ENCODE results near the gene ABHD2. TPM values are rescaled to one million over a fixed set of nuclear protein-coding genes. Genes with fewer than 3 reads are reported as not detected.

Gene ABHD2
- total RNA-seq, 2 experiments from 2014 or later = 36.0 to 39.2 TPM

- CTCF ChIA-PET = no interaction called here
These were observed 17.9 kb downstream of the ABHD2 start for GRCh38 chr15:89106200-89106599.

GRCh38 chr15:89107984-89108383, 19.7 kb downstream of the ABHD2 start:
- no peak for TF ChIP-seq CTCF (IDR thresholded peaks at IDR 0.05)
- POLR2A ChIA-PET = no interaction called here
- Mint-ChIP-seq H3K4me1 (ENCODE audit: low read depth) (peaks cover 25% of the 10 kb centered on the region), H3K27me3 (no peaks in the 10 kb centered on the region), H3K36me3 (ENCODE audit: low read depth) (peaks cover 40% of the 10 kb centered on the region), H3K9me3 (no peaks in the 10 kb centered on the region), H3K27ac (no peak overlapping the region), H3K4me3 (no peak overlapping the region)
- CTCF ChIA-PET = no interaction called here
- intact Hi-C loops (cut with DNase I, micrococcal nuclease) = no loop called here
- no peak for DNase-seq
- Histone ChIP-seq H3K9me3 (ENCODE audit: control insufficient read depth in 1 of 2, insufficient read depth in 1 of 2, low read length in 2 of 2) (no peaks in the 10 kb centered on the region), H3K36me3 (ENCODE audit: insufficient read depth, low read length) (peaks cover 23% of the 10 kb centered on the region), H3K4me1 (ENCODE audit: insufficient read depth, low read length) (peaks cover 20% of the 10 kb centered on the region), H3K27me3 (ENCODE audit: control insufficient read depth in 1 of 2, insufficient read depth in 2 of 2, low read length in 2 of 2) (no peaks in the 10 kb centered on the region), H3K27ac (ENCODE audit: low read depth in 1 of 2, low read length in 2 of 2) (no peak overlapping the region), H3K4me3 (ENCODE audit: low read length) (no peak overlapping the region)
- no peak for ATAC-seq (ENCODE audit: poor library complexity)

More at GRCh38 chr15:89106200-89106599, 17.9 kb downstream of the ABHD2 start:
- H3K9me3 ChIP-seq (ENCODE audit: control insufficient read depth in 1 of 2, insufficient read depth in 1 of 2, low read length in 2 of 2) = no peaks in the 10 kb centered on the region
- no peak for TF ChIP-seq CTCF (IDR thresholded peaks at IDR 0.05)
- no peak overlapping the region for H3K27ac ChIP-seq (ENCODE audit: low read depth in 1 of 2, low read length in 2 of 2)
- H3K4me3 ChIP-seq (ENCODE audit: low read length) = no peak overlapping the region
- peaks cover 26% of the 10 kb centered on the region for H3K36me3 ChIP-seq (ENCODE audit: insufficient read depth, low read length)
- POLR2A ChIA-PET = no interaction called here
- no peaks in the 10 kb centered on the region for H3K27me3 ChIP-seq (ENCODE audit: control insufficient read depth in 1 of 2, insufficient read depth in 2 of 2, low read length in 2 of 2)
- Mint-ChIP-seq H3K27ac (no peak overlapping the region), H3K27me3 (no peaks in the 10 kb centered on the region), H3K36me3 (ENCODE audit: low read depth) (peaks cover 46% of the 10 kb centered on the region), H3K4me1 (ENCODE audit: low read depth) (peaks cover 11% of the 10 kb centered on the region), H3K9me3 (no peaks in the 10 kb centered on the region), H3K4me3 (no peak overlapping the region)
- intact Hi-C loops (cut with DNase I, micrococcal nuclease) = no loop called here
- H3K4me1 ChIP-seq (ENCODE audit: insufficient read depth, low read length) = peaks cover 9% of the 10 kb centered on the region
- ATAC-seq (ENCODE audit: poor library complexity) = no peak
- DNase-seq = no peak

DNA sequence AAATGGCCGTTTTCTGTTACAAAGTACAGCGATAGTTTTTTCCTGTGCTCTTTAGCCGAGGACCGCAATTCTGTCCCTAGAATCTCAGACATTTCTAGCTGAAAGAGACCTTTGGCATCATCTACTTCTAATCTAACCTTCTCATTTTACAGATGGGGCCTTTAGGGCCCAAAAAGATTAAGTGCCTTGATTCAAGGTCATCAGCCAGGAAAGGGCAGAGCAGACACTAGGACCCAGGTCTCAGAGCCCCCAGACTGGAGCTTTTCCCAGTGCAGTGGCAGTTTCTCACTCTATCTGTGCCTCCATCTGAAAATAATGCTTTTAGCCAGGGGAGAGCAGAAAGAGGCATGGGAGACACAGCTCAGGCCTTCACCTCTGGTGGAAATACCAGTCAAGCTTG, 20.6 kb downstream of the ABHD2 start:
- TF ChIP-seq CTCF (IDR thresholded peaks at IDR 0.05) = no peak
- H3K4me3 ChIP-seq (ENCODE audit: low read length) = no peak overlapping the region
- ChIA-PET POLR2A (interaction anchor here (1.0 kb wide), 1 partner anchor 10 kb away, joined by 8 read pairs; no protein-coding TSS in a partner anchor), CTCF (no interaction called here)
- no peaks in the 10 kb centered on the region for H3K9me3 Mint-ChIP-seq
- no peak for ATAC-seq (ENCODE audit: poor library complexity)
- peaks cover 42% of the 10 kb centered on the region for H3K36me3 Mint-ChIP-seq (ENCODE audit: low read depth)
- no peaks in the 10 kb centered on the region for H3K9me3 ChIP-seq (ENCODE audit: control insufficient read depth in 1 of 2, insufficient read depth in 1 of 2, low read length in 2 of 2)
- H3K27me3 Mint-ChIP-seq = no peaks in the 10 kb centered on the region
- H3K4me3 Mint-ChIP-seq = no peak overlapping the region
- peaks cover 34% of the 10 kb centered on the region for H3K4me1 Mint-ChIP-seq (ENCODE audit: low read depth)
- H3K27me3 ChIP-seq (ENCODE audit: control insufficient read depth in 1 of 2, insufficient read depth in 2 of 2, low read length in 2 of 2) = no peaks in the 10 kb centered on the region
- H3K27ac ChIP-seq (ENCODE audit: low read depth in 1 of 2, low read length in 2 of 2) = no peak overlapping the region
- peaks cover 18% of the 10 kb centered on the region for H3K36me3 ChIP-seq (ENCODE audit: insufficient read depth, low read length)
- DNase-seq = no peak
- intact Hi-C loops (cut with DNase I, micrococcal nuclease) = no loop called here
- H3K27ac Mint-ChIP-seq = no peak overlapping the region
- H3K4me1 ChIP-seq (ENCODE audit: insufficient read depth, low read length) = peaks cover 21% of the 10 kb centered on the region

Measured in CD4-positive, alpha-beta T cell (primary cell).